ENCODE results near the gene ESRRB.

The ESRRB gene

GRCh38 chr14:76408877-76409276 lies 32.9 kb downstream of the ESRRB start:
- no peak for DNase-seq

GRCh38 chr14:76412501-76412900 lies 36.6 kb downstream of the ESRRB start:
- DNase-seq: no peak

- no peak for DNase-seq
These were observed 37.4 kb downstream of the ESRRB start for GRCh38 chr14:76413106-76413961.

GRCh38 chr14:76413962-76414600 lies 38.1 kb downstream of the ESRRB start:
- DNase-seq: no peak

GRCh38 chr14:76419399-76419798 lies 43.5 kb downstream of the ESRRB start:
- no peak for DNase-seq

- no peak for DNase-seq
These were observed 44.9 kb downstream of the ESRRB start for GRCh38 chr14:76420827-76421226.

GRCh38 chr14:76421662-76422061 lies 45.7 kb downstream of the ESRRB start:
- no peak for DNase-seq

GRCh38 chr14:76422662-76423061 lies 46.7 kb downstream of the ESRRB start:
- DNase-seq: no peak

- no peak for DNase-seq
These were observed 47.6 kb downstream of the ESRRB start for GRCh38 chr14:76423534-76423933.

GRCh38 chr14:76424359-76424758 lies 48.4 kb downstream of the ESRRB start:
- DNase-seq: no peak

- DNase-seq: no peak
These were observed 50.3 kb downstream of the ESRRB start for GRCh38 chr14:76426161-76426696.

- DNase-seq: no peak
These were observed 52.7 kb downstream of the ESRRB start for GRCh38 chr14:76428611-76429010.

GRCh38 chr14:76430017-76430416 lies 54.1 kb downstream of the ESRRB start:
- DNase-seq: no peak

- DNase-seq: no peak
These were observed 54.6 kb downstream of the ESRRB start for GRCh38 chr14:76430475-76430980.

GRCh38 chr14:76431538-76431937 lies 55.6 kb downstream of the ESRRB start:
- DNase-seq: no peak

- DNase-seq: no peak
These were observed 57.2 kb downstream of the ESRRB start for GRCh38 chr14:76432827-76433752.

GRCh38 chr14:76434220-76434619 lies 58.3 kb downstream of the ESRRB start:
- DNase-seq: no peak

GRCh38 chr14:76439237-76439775 lies 63.4 kb downstream of the ESRRB start:
- DNase-seq: no peak

- DNase-seq: no peak
These were observed 70.5 kb downstream of the ESRRB start for GRCh38 chr14:76446486-76446885.

- DNase-seq: no peak
These were observed 71.0 kb downstream of the ESRRB start for GRCh38 chr14:76446921-76447320.

- DNase-seq: no peak
These were observed 74.5 kb downstream of the ESRRB start for GRCh38 chr14:76450476-76450875.

- no peak for DNase-seq
These were observed 80.3 kb downstream of the ESRRB start for GRCh38 chr14:76456200-76456599.
